ENCODE data around the gene TRIM45.

DNA sequence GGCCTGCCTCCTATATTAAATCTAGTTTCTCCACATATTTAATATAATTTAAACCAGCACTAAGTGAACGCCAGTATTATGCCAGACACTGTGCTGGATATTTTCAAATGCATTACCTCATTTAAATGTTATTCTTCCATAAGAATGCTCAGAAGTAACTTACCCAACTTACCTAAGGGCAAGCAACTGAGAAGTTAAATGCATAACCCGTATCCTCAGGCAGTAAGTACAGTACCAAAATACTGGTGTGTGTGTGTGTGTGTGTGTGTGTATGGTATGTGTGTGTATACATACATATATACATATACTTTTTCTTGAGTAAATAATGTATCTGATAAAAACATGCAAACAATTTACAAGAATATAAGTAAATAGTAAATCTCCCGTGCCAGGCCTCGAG is 9.0 kb upstream of the TRIM45 start:
- no peak for TF ChIP-seq POLR2A (IDR thresholded peaks at IDR 0.05)
- no peak for TF ChIP-seq CTCF (IDR thresholded peaks at IDR 0.05)
